Upper lobe of right lung (tissue), 1 donor: ENCODE measurements around the gene UGGT2. TPM values are rescaled to one million over a fixed set of nuclear protein-coding genes. Genes with fewer than 3 reads are reported as not detected.
A peak's percentile ranks its signal among the peaks of the same experiment; 100 is the strongest.

Experiments used
- ATAC-seq: fragments of 200-7000 bp; cut with Tn5 transposase; one replicate; pipeline ENCODE4 v1.9.1; 2020; ENCODE audit warnings: mild to moderate bottlenecking, moderate library complexity
- DNase-seq: peaks from one replicate; pipeline ENCODE4 v3.0.0-alpha.2; 2020
- H3K27ac ChIP-seq: fragments of 200-600 bp; one replicate; pipeline ENCODE4 v1.8.0; 2022
- H3K27me3 ChIP-seq: fragments of 200-600 bp; one replicate; pipeline ENCODE4 v1.8.0; 2022; ENCODE audit warnings: mild to moderate bottlenecking
- H3K36me3 ChIP-seq: fragments of 200-600 bp; one replicate; pipeline ENCODE4 v1.8.0; 2022
- H3K4me1 ChIP-seq: fragments of 200-600 bp; one replicate; pipeline ENCODE4 v1.8.0; 2022
- H3K4me3 ChIP-seq: fragments of 200-600 bp; one replicate; pipeline ENCODE4 v1.8.0; 2022; ENCODE audit warnings: mild to moderate bottlenecking
- H3K9me3 ChIP-seq: fragments of 200-600 bp; one replicate; pipeline ENCODE4 v1.8.0; 2022
- intact Hi-C: fragments of 100-400 bp; cut with DNase I; formaldehyde crosslinking; loops from one replicate; pipeline ENCODE4 v1.11.0; 2022
- total RNA-seq: library from RNA; stranded (reverse); fragmentation: NEBNext Ultra II Directional; extraction: Animal tissue kit (Norgen Biotek cat#: 25700); gene quantifications from one replicate; pipeline ENCODE4 v1.2.1, GENCODE V29; 2021
- TF ChIP-seq, protein P1 (sequence below): fragments of 200-600 bp; IDR thresholded peaks from one replicate; pipeline ENCODE4 v1.8.0; 2022; ENCODE audit warnings: antibody characterized with exemption
- donor health status: DM: no; HTN: yes; CAD: no; lungs with severe emphysema.

UGGT2 gene
- total RNA-seq, 1 donor from 2014 or later, result 21.7 TPM

DNA sequence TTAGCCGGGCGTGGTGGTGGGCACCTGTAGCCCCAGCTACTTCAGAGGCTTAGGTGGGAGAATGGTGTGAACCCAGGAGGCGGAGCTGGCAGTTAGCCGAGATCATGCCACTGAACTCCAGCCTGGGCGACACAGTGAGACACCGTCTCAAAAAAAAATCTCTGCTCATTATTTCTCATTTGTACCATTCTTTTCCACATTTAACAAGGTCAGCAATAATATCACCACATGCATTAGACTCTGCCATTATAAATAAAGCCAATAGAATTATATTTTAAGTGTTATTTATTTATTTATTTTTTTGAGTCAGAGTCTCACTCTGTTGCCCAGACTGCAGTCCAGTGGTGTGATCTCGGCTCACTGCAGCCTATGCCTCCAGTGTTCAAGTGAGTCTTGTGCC lies 24.2 kb downstream of the UGGT2 start:
- no peak for ATAC-seq
- no peaks in the 10 kb centered on the region for H3K36me3 ChIP-seq
- no peak for DNase-seq
- TF ChIP-seq, protein P1, sequence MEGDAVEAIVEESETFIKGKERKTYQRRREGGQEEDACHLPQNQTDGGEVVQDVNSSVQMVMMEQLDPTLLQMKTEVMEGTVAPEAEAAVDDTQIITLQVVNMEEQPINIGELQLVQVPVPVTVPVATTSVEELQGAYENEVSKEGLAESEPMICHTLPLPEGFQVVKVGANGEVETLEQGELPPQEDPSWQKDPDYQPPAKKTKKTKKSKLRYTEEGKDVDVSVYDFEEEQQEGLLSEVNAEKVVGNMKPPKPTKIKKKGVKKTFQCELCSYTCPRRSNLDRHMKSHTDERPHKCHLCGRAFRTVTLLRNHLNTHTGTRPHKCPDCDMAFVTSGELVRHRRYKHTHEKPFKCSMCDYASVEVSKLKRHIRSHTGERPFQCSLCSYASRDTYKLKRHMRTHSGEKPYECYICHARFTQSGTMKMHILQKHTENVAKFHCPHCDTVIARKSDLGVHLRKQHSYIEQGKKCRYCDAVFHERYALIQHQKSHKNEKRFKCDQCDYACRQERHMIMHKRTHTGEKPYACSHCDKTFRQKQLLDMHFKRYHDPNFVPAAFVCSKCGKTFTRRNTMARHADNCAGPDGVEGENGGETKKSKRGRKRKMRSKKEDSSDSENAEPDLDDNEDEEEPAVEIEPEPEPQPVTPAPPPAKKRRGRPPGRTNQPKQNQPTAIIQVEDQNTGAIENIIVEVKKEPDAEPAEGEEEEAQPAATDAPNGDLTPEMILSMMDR, result no peak
- H3K4me3 ChIP-seq, result no peak overlapping the region
- H3K27ac ChIP-seq, result no peak overlapping the region
- intact Hi-C loops, result no loop called here
- H3K9me3 ChIP-seq, result no peaks in the 10 kb centered on the region
- no peaks in the 10 kb centered on the region for H3K4me1 ChIP-seq
- H3K27me3 ChIP-seq, result no peaks in the 10 kb centered on the region

DNA sequence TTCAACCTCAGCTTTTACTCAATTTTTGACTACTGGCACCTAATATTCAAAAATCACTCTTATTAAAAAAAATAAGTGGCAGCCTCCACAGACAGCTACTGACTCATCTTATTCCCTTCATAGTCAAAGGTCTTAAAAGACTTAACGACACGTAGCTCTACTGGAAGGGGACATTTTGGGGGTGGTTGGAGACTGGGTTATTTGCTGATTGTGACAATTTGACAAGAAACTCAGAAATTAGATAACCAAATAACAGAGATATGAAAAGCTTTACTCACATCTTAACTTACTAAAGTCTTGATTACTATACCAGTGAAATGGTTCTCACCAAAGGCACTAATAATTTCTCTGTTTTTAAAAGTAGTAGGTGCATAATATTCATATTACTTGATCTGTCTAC lies 25.7 kb downstream of the UGGT2 start:
- no peak for ATAC-seq
- H3K27ac ChIP-seq, result no peak overlapping the region
- no peak overlapping the region for H3K4me3 ChIP-seq
- H3K36me3 ChIP-seq, result no peaks in the 10 kb centered on the region
- no peaks in the 10 kb centered on the region for H3K4me1 ChIP-seq
- no peaks in the 10 kb centered on the region for H3K27me3 ChIP-seq
- no peaks in the 10 kb centered on the region for H3K9me3 ChIP-seq
- intact Hi-C loops, result no loop called here
- TF ChIP-seq, protein P1, result no peak
- DNase-seq, result no peak

GRCh38 chr13:96025283-96025682 lies 27.9 kb downstream of the UGGT2 start:
- no peaks in the 10 kb centered on the region for H3K36me3 ChIP-seq
- TF ChIP-seq, protein P1, result no peak
- intact Hi-C loops, result no loop called here
- DNase-seq (no peak), ATAC-seq (no peak)
- no peaks in the 10 kb centered on the region for H3K4me1 ChIP-seq
- no peak overlapping the region for H3K4me3 ChIP-seq
- H3K27me3 ChIP-seq, result no peaks in the 10 kb centered on the region
- H3K27ac ChIP-seq, result no peak overlapping the region
- no peaks in the 10 kb centered on the region for H3K9me3 ChIP-seq

DNA sequence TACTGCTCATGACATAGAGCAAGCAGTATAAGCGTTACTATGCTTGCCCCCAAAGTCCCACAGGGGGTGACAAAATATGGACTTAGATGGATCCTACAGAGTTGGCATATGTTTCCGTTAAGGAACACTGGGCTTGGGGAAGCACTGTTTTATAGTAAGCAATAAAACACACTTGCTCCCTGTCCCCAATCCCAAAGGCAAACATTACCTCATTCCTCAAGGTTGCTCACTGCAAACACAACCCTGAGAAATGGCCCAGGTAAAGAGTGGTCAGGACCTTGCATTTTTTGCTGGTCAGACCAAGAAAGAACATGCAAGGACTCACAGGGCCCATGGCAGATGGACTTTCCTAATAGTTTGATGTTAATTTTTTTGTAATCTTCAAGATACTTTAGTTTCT lies 32.3 kb downstream of the UGGT2 start:
- Histone ChIP-seq H3K4me3 (no peak overlapping the region), H3K36me3 (peaks cover 6% of the 10 kb centered on the region), H3K27ac (no peak overlapping the region), H3K27me3 (no peaks in the 10 kb centered on the region), H3K9me3 (no peaks in the 10 kb centered on the region), H3K4me1 (no peaks in the 10 kb centered on the region)
- TF ChIP-seq, protein P1, result no peak
- ATAC-seq, result no peak
- intact Hi-C loops, result no loop called here
- DNase-seq, result no peak

DNA sequence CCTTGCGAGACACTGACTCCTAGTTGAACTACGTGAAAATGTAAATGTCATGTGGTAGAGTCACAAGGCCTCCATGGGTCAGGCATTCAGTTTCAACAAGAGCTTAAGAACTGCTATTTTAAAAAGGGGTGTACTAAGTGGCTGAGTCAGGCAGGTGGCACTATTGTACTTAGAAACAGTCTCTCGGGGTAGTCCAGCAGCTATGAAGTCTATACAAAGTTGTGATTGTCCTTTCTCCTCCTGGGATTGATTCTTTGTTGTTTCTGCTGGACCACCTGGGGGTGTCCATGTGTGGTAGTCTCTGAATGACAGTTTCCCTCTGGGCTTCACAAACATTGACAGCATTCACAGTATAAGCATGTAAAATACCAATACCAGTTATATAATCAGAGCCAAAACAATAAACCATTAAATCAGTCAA lies 33.0 kb downstream of the UGGT2 start:
- H3K27ac ChIP-seq, result no peak overlapping the region
- DNase-seq, result no peak
- no peaks in the 10 kb centered on the region for H3K9me3 ChIP-seq
- peak; percentile 87 for ATAC-seq
- peaks cover 6% of the 10 kb centered on the region for H3K36me3 ChIP-seq
- H3K4me3 ChIP-seq, result no peak overlapping the region
- no peaks in the 10 kb centered on the region for H3K4me1 ChIP-seq
- TF ChIP-seq, protein P1, result peak; percentile 55
- H3K27me3 ChIP-seq, result no peaks in the 10 kb centered on the region
- intact Hi-C loops, result no loop called here

GRCh38 chr13:96018135-96018534 lies 35.1 kb downstream of the UGGT2 start:
- no peak for ATAC-seq
- Histone ChIP-seq H3K4me1 (no peaks in the 10 kb centered on the region), H3K27ac (no peak overlapping the region), H3K27me3 (no peaks in the 10 kb centered on the region), H3K4me3 (no peak overlapping the region), H3K36me3 (peaks cover 6% of the 10 kb centered on the region), H3K9me3 (no peaks in the 10 kb centered on the region)
- intact Hi-C loops, result no loop called here
- TF ChIP-seq, protein P1, result no peak
- DNase-seq, result no peak
